Esophagus squamous epithelium (tissue), 5 donors: Measurements from ENCODE around the gene SRPK3. TPM values are rescaled to one million over a fixed set of nuclear protein-coding genes. Genes with fewer than 3 reads are reported as not detected.

Experiments
- DNase-seq: peaks from one replicate; lab custom pipeline; 2025; lab: John Stamatoyannopoulos, UW
- H3K27ac ChIP-seq, 4 donors: fragments of 200-600 bp; sonication (generic); one replicate each; pipeline ENCODE4 v1.5.1; 2016 to 2019; ENCODE audit warnings: mild to moderate bottlenecking in 1 of 4
- H3K27me3 ChIP-seq, 4 donors: fragments of 200-600 bp; sonication (generic); 1 replicate in 3 of 4; 2 replicates in 1 of 4; pipeline versions ENCODE4 v1.5.1 to v1.6.0; 2017 to 2021; ENCODE audit warnings: antibody characterized with exemption in 1 of 4
- H3K36me3 ChIP-seq, 3 donors: fragments of 200-600 bp; sonication (generic); one replicate each; pipeline ENCODE4 v1.5.1; 2016 to 2019
- H3K4me1 ChIP-seq, 3 donors: fragments of 200-600 bp; sonication (generic); one replicate each; pipeline ENCODE4 v1.5.1; 2017 to 2019
- H3K4me3 ChIP-seq, 4 donors: fragments of 200-600 bp; sonication (generic); 1 replicate in 3 of 4; 2 replicates in 1 of 4; pipeline ENCODE4 v1.5.1; 2016 to 2019; ENCODE audit warnings: mild to moderate bottlenecking in 2 of 4, moderate library complexity in 1 of 4
- H3K9me3 ChIP-seq, 3 donors: fragments of 200-600 bp; sonication (generic); one replicate each; pipeline ENCODE4 v1.5.1; 2016 to 2019
- CTCF ChIP-seq, 6 experiments: fragments of 450-650 bp in 4 of 6; fragments of 200-600 bp in 2 of 6; sonication (generic) in 2 of 6; IDR thresholded peaks; one replicate each; pipeline ENCODE4 v1.5.1; 2016 to 2019; ENCODE audit warnings: antibody characterized with exemption in 6 of 6, mild to moderate bottlenecking in 4 of 6, moderate library complexity in 4 of 6
- POLR2A ChIP-seq, 4 donors: fragments of 450-650 bp; IDR thresholded peaks; one replicate each; pipeline ENCODE4 v1.6.1; 2017; ENCODE audit warnings: antibody characterized with exemption in 4 of 4, mild to moderate bottlenecking in 4 of 4, moderate library complexity in 3 of 4
- WGBS, 2 donors: methylation state at CpG; one replicate each; pipeline ENCODE4 v1.1.5; 2018; 5-methylcytosine and 5-hydroxymethylcytosine counted together
- intact Hi-C: fragments of 100-400 bp; cut with DNase I; formaldehyde crosslinking; loops from one replicate; pipeline ENCODE4 v1.15.0; 2022
- total RNA-seq, 4 donors: library from RNA; depleted of rRNA; stranded (reverse); fragments of >200 nt; gene quantifications; one replicate each; pipeline ENCODE4 v1.1.0, GENCODE V29; 2016
- donor health status: DM: yes; HTN: yes; CAD: no.

SRPK3 gene
- total RNA-seq, 4 donors from 2014 or later = 0.09 to 0.38 (median 0.15) TPM; not detected in 1

GRCh38 chrX:153776120-153776599 is 4.7 kb upstream of the SRPK3 start:
- intact Hi-C loops = no loop called here
- TF ChIP-seq CTCF (IDR thresholded peaks at IDR 0.05) (no peak), POLR2A (IDR thresholded peaks at IDR 0.05) (no peak)
- Histone ChIP-seq H3K27me3 (no peaks in the 10 kb centered on the region), H3K4me3 (no peak overlapping the region), H3K9me3 (no peaks in the 10 kb centered on the region), H3K36me3 (peaks cover 0 to 12% (median 0%) of the 10 kb centered on the region in 3 donors), H3K27ac (no peak overlapping the region), H3K4me1 (peaks cover 0 to 23% (median 5%) of the 10 kb centered on the region in 3 donors)
- no CpG with 5 or more reads among the region's 20 CpGs for WGBS, 2 donors
- DNase-seq = no peak

GRCh38 chrX:153776611-153777045 is 4.2 kb upstream of the SRPK3 start:
- DNase-seq = no peak
- H3K4me1 ChIP-seq = peaks cover 3 to 28% (median 5%) of the 10 kb centered on the region in 3 donors
- intact Hi-C loops = no loop called here
- no peaks in the 10 kb centered on the region for H3K27me3 ChIP-seq
- TF ChIP-seq POLR2A (IDR thresholded peaks at IDR 0.05) (no peak), CTCF (IDR thresholded peaks at IDR 0.05) (no peak)
- no peak overlapping the region for H3K4me3 ChIP-seq
- WGBS, 2 donors = no CpG with 5 or more reads among the region's 22 CpGs
- no peaks in the 10 kb centered on the region for H3K9me3 ChIP-seq
- peaks cover 0 to 10% (median 0%) of the 10 kb centered on the region in 3 donors for H3K36me3 ChIP-seq
- H3K27ac ChIP-seq = no peak overlapping the region

GRCh38 chrX:153777261-153778090 is 3.4 kb upstream of the SRPK3 start:
- WGBS, 2 donors = 89% methylated on average over 15 of the region's 34 CpGs; no CpG with 5 or more reads in 1 of the 2 donors
- TF ChIP-seq CTCF (IDR thresholded peaks at IDR 0.05) = no peak
- no peak for TF ChIP-seq POLR2A (IDR thresholded peaks at IDR 0.05)
- Histone ChIP-seq H3K36me3 (peaks cover 0 to 8% (median 0%) of the 10 kb centered on the region in 3 donors), H3K27ac (no peak overlapping the region), H3K4me1 (peaks cover 5 to 36% (median 7%) of the 10 kb centered on the region in 3 donors), H3K9me3 (no peaks in the 10 kb centered on the region), H3K4me3 (no peak overlapping the region), H3K27me3 (no peaks in the 10 kb centered on the region)
- no peak for DNase-seq
- intact Hi-C loops = no loop called here

GRCh38 chrX:153778181-153778580 is 2.7 kb upstream of the SRPK3 start:
- 81% methylated on average over 5 of the region's 17 CpGs; no CpG with 5 or more reads in 1 of the 2 donors for WGBS, 2 donors
- intact Hi-C loops = no loop called here
- no peak for DNase-seq
- Histone ChIP-seq H3K4me3 (no peak overlapping the region), H3K4me1 (peaks cover 5 to 37% (median 7%) of the 10 kb centered on the region in 3 donors), H3K27me3 (no peaks in the 10 kb centered on the region), H3K9me3 (no peaks in the 10 kb centered on the region), H3K36me3 (peaks cover 0 to 8% (median 0%) of the 10 kb centered on the region in 3 donors), H3K27ac (no peak overlapping the region)
- TF ChIP-seq CTCF (IDR thresholded peaks at IDR 0.05) (no peak), POLR2A (IDR thresholded peaks at IDR 0.05) (no peak)

- WGBS, 2 donors = 83% methylated on average over 4 of the region's 16 CpGs; no CpG with 5 or more reads in 1 of the 2 donors
- no peaks in the 10 kb centered on the region for H3K9me3 ChIP-seq
- H3K27ac ChIP-seq = no peak overlapping the region
- H3K4me3 ChIP-seq = no peak overlapping the region
- intact Hi-C loops = no loop called here
- TF ChIP-seq POLR2A (IDR thresholded peaks at IDR 0.05) = no peak
- TF ChIP-seq CTCF (IDR thresholded peaks at IDR 0.05) = no peak
- no peaks in the 10 kb centered on the region for H3K27me3 ChIP-seq
- peaks cover 5 to 37% (median 7%) of the 10 kb centered on the region in 3 donors for H3K4me1 ChIP-seq
- no peak for DNase-seq
- H3K36me3 ChIP-seq = peaks cover 0 to 8% (median 0%) of the 10 kb centered on the region in 3 donors
Measured at GRCh38 chrX:153778684-153779101, 2.1 kb upstream of the SRPK3 start.
